ENCODE results near the gene KLHL40. TPM values are rescaled to one million over a fixed set of nuclear protein-coding genes. Genes with fewer than 3 reads are reported as not detected.

The KLHL40 gene
- total RNA-seq, 1 experiment from 2014 or later: not detected

GRCh38 chr3:42697289-42698051 lies 12.1 kb downstream of the KLHL40 start:
- CTCF ChIA-PET: no interaction called here
- POLR2A ChIA-PET (ENCODE audit: low non-redundant PET): no interaction called here
- H3K27me3 ChIP-seq (replicated peaks; ENCODE audit: insufficient read depth, low read depth, low read length, poor library complexity): no peaks in the 10 kb centered on the region
- intact Hi-C loops (cut with micrococcal nuclease; ENCODE audit: unreplicated experiment): no loop called here
- H3K9me3 ChIP-seq (ENCODE audit: low read depth, low read length, poor library complexity, severe bottlenecking): no peaks in the 10 kb centered on the region
- BruUV-seq (replicated peaks): no TSS peak
- H3K36me3 ChIP-seq (ENCODE audit: insufficient read depth, low read length, poor library complexity, severe bottlenecking): no peaks in the 10 kb centered on the region
- no peak for DNase-seq (ENCODE audit: low spot score)
- H3K4me3 ChIP-seq (ENCODE audit: low read depth, low read length, poor library complexity, severe bottlenecking): no peak overlapping the region
- no peak overlapping the region for H3K27ac ChIP-seq (ENCODE audit: low read depth, low read length, poor library complexity, severe bottlenecking)
- TF ChIP-seq EZH2 (IDR thresholded peaks at IDR 0.05; ENCODE audit: borderline replicate concordance, low read depth, low read length, poor library complexity, severe bottlenecking) (no peak), CTCF (conservative IDR thresholded peaks at IDR 0.05; ENCODE audit: low read depth, low read length) (no peak)
- H3K4me1 ChIP-seq (ENCODE audit: insufficient read depth, low read length, poor library complexity, severe bottlenecking): no peaks in the 10 kb centered on the region

GRCh38 chr3:42698216-42698910 lies 13.0 kb downstream of the KLHL40 start:
- no TSS peak for BruUV-seq (replicated peaks)
- H3K4me3 ChIP-seq (ENCODE audit: low read depth, low read length, poor library complexity, severe bottlenecking): no peak overlapping the region
- ChIA-PET CTCF (no interaction called here), POLR2A (ENCODE audit: low non-redundant PET) (no interaction called here)
- no peak for TF ChIP-seq CTCF (conservative IDR thresholded peaks at IDR 0.05; ENCODE audit: low read depth, low read length)
- TF ChIP-seq EZH2 (IDR thresholded peaks at IDR 0.05; ENCODE audit: borderline replicate concordance, low read depth, low read length, poor library complexity, severe bottlenecking): no peak
- H3K27ac ChIP-seq (ENCODE audit: low read depth, low read length, poor library complexity, severe bottlenecking): no peak overlapping the region
- intact Hi-C loops (cut with micrococcal nuclease; ENCODE audit: unreplicated experiment): no loop called here
- H3K36me3 ChIP-seq (ENCODE audit: insufficient read depth, low read length, poor library complexity, severe bottlenecking): no peaks in the 10 kb centered on the region
- no peak for DNase-seq (ENCODE audit: low spot score)
- no peaks in the 10 kb centered on the region for H3K9me3 ChIP-seq (ENCODE audit: low read depth, low read length, poor library complexity, severe bottlenecking)
- no peaks in the 10 kb centered on the region for H3K27me3 ChIP-seq (replicated peaks; ENCODE audit: insufficient read depth, low read depth, low read length, poor library complexity)
- no peaks in the 10 kb centered on the region for H3K4me1 ChIP-seq (ENCODE audit: insufficient read depth, low read length, poor library complexity, severe bottlenecking)

- Histone ChIP-seq H3K36me3 (ENCODE audit: insufficient read depth, low read length, poor library complexity, severe bottlenecking) (no peaks in the 10 kb centered on the region), H3K4me1 (ENCODE audit: insufficient read depth, low read length, poor library complexity, severe bottlenecking) (no peaks in the 10 kb centered on the region), H3K27me3 (replicated peaks; ENCODE audit: insufficient read depth, low read depth, low read length, poor library complexity) (no peaks in the 10 kb centered on the region), H3K27ac (ENCODE audit: low read depth, low read length, poor library complexity, severe bottlenecking) (no peak overlapping the region), H3K9me3 (ENCODE audit: low read depth, low read length, poor library complexity, severe bottlenecking) (no peaks in the 10 kb centered on the region), H3K4me3 (ENCODE audit: low read depth, low read length, poor library complexity, severe bottlenecking) (no peak overlapping the region)
- ChIA-PET CTCF (no interaction called here), POLR2A (ENCODE audit: low non-redundant PET) (no interaction called here)
- intact Hi-C loops (cut with micrococcal nuclease; ENCODE audit: unreplicated experiment): no loop called here
- TF ChIP-seq EZH2 (IDR thresholded peaks at IDR 0.05; ENCODE audit: borderline replicate concordance, low read depth, low read length, poor library complexity, severe bottlenecking): no peak
- TF ChIP-seq CTCF (conservative IDR thresholded peaks at IDR 0.05; ENCODE audit: low read depth, low read length): no peak
- BruUV-seq (replicated peaks): no TSS peak
- DNase-seq (ENCODE audit: low spot score): no peak
Observed at GRCh38 chr3:42698911-42699230, 13.5 kb downstream of the KLHL40 start.
